ENCODE data around the gene FXYD3. TPM values are rescaled to one million over a fixed set of nuclear protein-coding genes. Genes with fewer than 3 reads are reported as not detected.

Gene FXYD3
- total RNA-seq, 4 donors from 2014 or later = 1.2 to 38.8 (median 4.2) TPM

GRCh38 chr19:35155981-35156672 lies 40.5 kb downstream of the FXYD3 start:
- ATAC-seq = no peak
- no peak for TF ChIP-seq EP300 (IDR thresholded peaks at IDR 0.05)
- TF ChIP-seq, protein P1, sequence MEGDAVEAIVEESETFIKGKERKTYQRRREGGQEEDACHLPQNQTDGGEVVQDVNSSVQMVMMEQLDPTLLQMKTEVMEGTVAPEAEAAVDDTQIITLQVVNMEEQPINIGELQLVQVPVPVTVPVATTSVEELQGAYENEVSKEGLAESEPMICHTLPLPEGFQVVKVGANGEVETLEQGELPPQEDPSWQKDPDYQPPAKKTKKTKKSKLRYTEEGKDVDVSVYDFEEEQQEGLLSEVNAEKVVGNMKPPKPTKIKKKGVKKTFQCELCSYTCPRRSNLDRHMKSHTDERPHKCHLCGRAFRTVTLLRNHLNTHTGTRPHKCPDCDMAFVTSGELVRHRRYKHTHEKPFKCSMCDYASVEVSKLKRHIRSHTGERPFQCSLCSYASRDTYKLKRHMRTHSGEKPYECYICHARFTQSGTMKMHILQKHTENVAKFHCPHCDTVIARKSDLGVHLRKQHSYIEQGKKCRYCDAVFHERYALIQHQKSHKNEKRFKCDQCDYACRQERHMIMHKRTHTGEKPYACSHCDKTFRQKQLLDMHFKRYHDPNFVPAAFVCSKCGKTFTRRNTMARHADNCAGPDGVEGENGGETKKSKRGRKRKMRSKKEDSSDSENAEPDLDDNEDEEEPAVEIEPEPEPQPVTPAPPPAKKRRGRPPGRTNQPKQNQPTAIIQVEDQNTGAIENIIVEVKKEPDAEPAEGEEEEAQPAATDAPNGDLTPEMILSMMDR (IDR thresholded peaks at IDR 0.05) = no peak
- no peak for TF ChIP-seq POLR2A (IDR thresholded peaks at IDR 0.05)
- TF ChIP-seq POLR2AphosphoS5 (IDR thresholded peaks at IDR 0.05) = no peak
- Histone ChIP-seq H3K36me3 (peaks cover 0 to 39% of the 10 kb centered on the region in 2 donors), H3K27me3 (peaks cover 77% of the 10 kb centered on the region), H3K4me1 (peaks cover 0 to 39% (median 8%) of the 10 kb centered on the region in 3 donors), H3K27ac (peak overlapping the region in 2 of 4 donors; percentile 82), H3K9me3 (no peaks in the 10 kb centered on the region), H3K4me3 (peak overlapping the region in 1 of 2 donors; percentile 62)
- 84 to 87% methylated on average over 5 of the region's 6 CpGs for WGBS, 2 donors (ENCODE audit: low coverage in 1 of 2)

- Histone ChIP-seq H3K4me1 (peaks cover 0 to 39% (median 8%) of the 10 kb centered on the region in 3 donors), H3K27ac (no peak overlapping the region), H3K9me3 (peaks cover 0 to 5% (median 0%) of the 10 kb centered on the region in 3 donors), H3K27me3 (peaks cover 72% of the 10 kb centered on the region), H3K36me3 (peaks cover 0 to 44% of the 10 kb centered on the region in 2 donors), H3K4me3 (no peak overlapping the region)
- no peak for ATAC-seq
- TF ChIP-seq EP300 (IDR thresholded peaks at IDR 0.05) (no peak), POLR2AphosphoS5 (IDR thresholded peaks at IDR 0.05) (no peak), POLR2A (IDR thresholded peaks at IDR 0.05) (no peak)
- TF ChIP-seq, protein P1 (IDR thresholded peaks at IDR 0.05) = no peak
- WGBS, 2 donors (ENCODE audit: low coverage in 1 of 2) = 71 to 82% methylated on average over 5 to 7 of the region's 7 CpGs
Measured at GRCh38 chr19:35156673-35157014, 41.0 kb downstream of the FXYD3 start.

GRCh38 chr19:35157431-35157830 lies 41.8 kb downstream of the FXYD3 start:
- H3K36me3 ChIP-seq = peaks cover 0 to 52% of the 10 kb centered on the region in 2 donors
- WGBS, 2 donors (ENCODE audit: low coverage in 1 of 2) = 91% methylated on average over 4 of the region's 4 CpGs; no CpG with 5 or more reads in 1 of the 2 donors
- no peak overlapping the region for H3K4me3 ChIP-seq
- H3K27ac ChIP-seq = no peak overlapping the region
- H3K27me3 ChIP-seq = peaks cover 64% of the 10 kb centered on the region
- TF ChIP-seq EP300 (IDR thresholded peaks at IDR 0.05) (no peak), POLR2A (IDR thresholded peaks at IDR 0.05) (no peak), POLR2AphosphoS5 (IDR thresholded peaks at IDR 0.05) (no peak)
- TF ChIP-seq, protein P1 (IDR thresholded peaks at IDR 0.05) = no peak
- H3K9me3 ChIP-seq = peaks cover 0 to 13% (median 0%) of the 10 kb centered on the region in 3 donors
- H3K4me1 ChIP-seq = peaks cover 0 to 35% (median 8%) of the 10 kb centered on the region in 3 donors
- no peak for ATAC-seq

DNA sequence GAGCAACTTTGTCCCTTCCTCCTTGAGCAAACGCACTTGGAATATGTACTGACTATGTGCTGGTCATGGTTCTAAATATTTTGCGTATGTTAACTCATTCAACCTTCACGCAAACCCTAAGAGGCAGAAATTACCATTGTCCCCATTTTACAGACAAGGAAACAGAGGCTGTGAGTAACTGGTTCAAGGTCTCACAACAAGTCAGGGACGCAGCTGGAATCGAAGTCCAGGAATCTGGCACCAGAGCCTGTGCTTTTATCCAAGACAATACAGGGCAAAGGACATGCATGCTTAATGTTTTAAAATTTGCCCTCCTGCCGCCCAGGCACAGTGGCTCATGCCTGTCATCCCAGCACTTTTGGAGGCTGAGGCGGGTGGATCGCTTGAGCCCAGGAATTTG lies 44.0 kb downstream of the FXYD3 start:
- peaks cover 0 to 18% (median 0%) of the 10 kb centered on the region in 3 donors for H3K4me1 ChIP-seq
- H3K9me3 ChIP-seq = peaks cover 0 to 34% (median 0%) of the 10 kb centered on the region in 3 donors
- no peak overlapping the region for H3K4me3 ChIP-seq
- TF ChIP-seq, protein P1 (IDR thresholded peaks at IDR 0.05) = no peak
- TF ChIP-seq POLR2A (IDR thresholded peaks at IDR 0.05) = no peak
- TF ChIP-seq POLR2AphosphoS5 (IDR thresholded peaks at IDR 0.05) = no peak
- TF ChIP-seq EP300 (IDR thresholded peaks at IDR 0.05) = no peak
- 83 to 100% methylated on average over 4 to 8 of the region's 8 CpGs for WGBS, 2 donors (ENCODE audit: low coverage in 1 of 2)
- no peak for ATAC-seq
- H3K27me3 ChIP-seq = peaks cover 48% of the 10 kb centered on the region
- no peak overlapping the region for H3K27ac ChIP-seq
- H3K36me3 ChIP-seq = peaks cover 0 to 74% of the 10 kb centered on the region in 2 donors

Data from gastroesophageal sphincter (tissue), 4 donors.